WI38 (cell line): ENCODE measurements around the gene HDAC8.

Source experiments
- H3K4me3 ChIP-seq: 2 replicates; pipeline ENCODE4 v1.5.1; 2011; ENCODE audit warnings: low read depth, mild to moderate bottlenecking, control low read depth, low read length
- TF ChIP-seq, protein P1 (sequence below): IDR thresholded peaks from 2 replicates; pipeline ENCODE4 v1.5.1; 2012; ENCODE audit warnings: low read depth, mild to moderate bottlenecking, control low read depth, low read length

HDAC8 gene

GRCh38 chrX:72308209-72308565 is 264.5 kb downstream of the HDAC8 start:
- H3K4me3 ChIP-seq = no peak overlapping the region
- TF ChIP-seq, protein P1, sequence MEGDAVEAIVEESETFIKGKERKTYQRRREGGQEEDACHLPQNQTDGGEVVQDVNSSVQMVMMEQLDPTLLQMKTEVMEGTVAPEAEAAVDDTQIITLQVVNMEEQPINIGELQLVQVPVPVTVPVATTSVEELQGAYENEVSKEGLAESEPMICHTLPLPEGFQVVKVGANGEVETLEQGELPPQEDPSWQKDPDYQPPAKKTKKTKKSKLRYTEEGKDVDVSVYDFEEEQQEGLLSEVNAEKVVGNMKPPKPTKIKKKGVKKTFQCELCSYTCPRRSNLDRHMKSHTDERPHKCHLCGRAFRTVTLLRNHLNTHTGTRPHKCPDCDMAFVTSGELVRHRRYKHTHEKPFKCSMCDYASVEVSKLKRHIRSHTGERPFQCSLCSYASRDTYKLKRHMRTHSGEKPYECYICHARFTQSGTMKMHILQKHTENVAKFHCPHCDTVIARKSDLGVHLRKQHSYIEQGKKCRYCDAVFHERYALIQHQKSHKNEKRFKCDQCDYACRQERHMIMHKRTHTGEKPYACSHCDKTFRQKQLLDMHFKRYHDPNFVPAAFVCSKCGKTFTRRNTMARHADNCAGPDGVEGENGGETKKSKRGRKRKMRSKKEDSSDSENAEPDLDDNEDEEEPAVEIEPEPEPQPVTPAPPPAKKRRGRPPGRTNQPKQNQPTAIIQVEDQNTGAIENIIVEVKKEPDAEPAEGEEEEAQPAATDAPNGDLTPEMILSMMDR = no peak

GRCh38 chrX:72307646-72308051 is 265.0 kb downstream of the HDAC8 start:
- TF ChIP-seq, protein P1 = no peak

DNA sequence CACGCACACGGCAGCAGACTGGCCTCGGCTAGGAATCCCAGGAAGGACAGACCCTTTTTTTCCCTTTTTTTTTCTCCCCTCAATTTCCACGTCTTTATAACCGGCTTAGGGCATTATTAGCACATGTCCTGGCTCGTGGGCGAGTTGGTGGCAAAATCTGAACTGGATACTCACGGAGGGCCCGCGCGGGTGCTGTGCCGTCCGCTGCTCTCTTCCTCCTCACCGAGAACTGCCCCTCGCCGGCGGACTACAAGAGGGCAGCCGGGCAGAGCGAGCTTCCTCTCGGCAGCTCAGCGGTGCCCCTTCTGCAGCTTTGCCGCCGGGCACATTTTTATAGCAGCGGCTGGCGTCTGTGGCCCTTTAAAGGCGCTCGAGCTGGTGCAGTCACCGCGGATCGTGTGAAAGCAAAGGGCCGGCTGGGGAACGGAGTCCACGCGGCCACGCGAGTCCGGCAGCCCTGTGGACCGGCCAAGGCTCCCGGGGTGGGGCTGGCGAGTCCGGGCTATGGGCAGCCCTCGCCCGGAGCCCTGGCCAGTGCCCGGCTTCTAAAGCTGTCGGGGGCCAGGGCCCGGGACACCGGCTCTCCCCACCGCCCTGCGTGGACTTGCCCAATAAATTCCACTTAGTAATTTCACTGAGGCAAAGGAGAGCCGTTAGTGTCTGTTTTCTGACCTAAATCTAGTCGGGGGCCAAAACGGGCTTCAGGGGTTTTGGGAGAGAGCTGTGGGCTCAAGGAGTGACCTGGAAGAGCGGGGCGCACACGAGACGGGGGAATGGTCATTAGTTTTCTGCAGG is 265.6 kb downstream of the HDAC8 start:
- peak overlapping the region; percentile 51 for H3K4me3 ChIP-seq
- TF ChIP-seq, protein P1 = no peak

More at GRCh38 chrX:72307646-72308051, 265.0 kb downstream of the HDAC8 start:
- H3K4me3 ChIP-seq = peak overlapping the region; percentile 51

GRCh38 chrX:72306085-72306801 is 266.4 kb downstream of the HDAC8 start:
- peak overlapping the region; percentile 51 for H3K4me3 ChIP-seq
- TF ChIP-seq, protein P1 = no peak

GRCh38 chrX:72305286-72306084 is 267.2 kb downstream of the HDAC8 start, which contains the start of gene CITED1:
TSS of gene CITED1 (minus strand) at chrX:72305914. CDS start at chrX:72302869, 3,045 bp downstream.
- H3K4me3 ChIP-seq = peak within 1 kb of the TSS; percentile 51
- TF ChIP-seq, protein P1 = no peak

DNA sequence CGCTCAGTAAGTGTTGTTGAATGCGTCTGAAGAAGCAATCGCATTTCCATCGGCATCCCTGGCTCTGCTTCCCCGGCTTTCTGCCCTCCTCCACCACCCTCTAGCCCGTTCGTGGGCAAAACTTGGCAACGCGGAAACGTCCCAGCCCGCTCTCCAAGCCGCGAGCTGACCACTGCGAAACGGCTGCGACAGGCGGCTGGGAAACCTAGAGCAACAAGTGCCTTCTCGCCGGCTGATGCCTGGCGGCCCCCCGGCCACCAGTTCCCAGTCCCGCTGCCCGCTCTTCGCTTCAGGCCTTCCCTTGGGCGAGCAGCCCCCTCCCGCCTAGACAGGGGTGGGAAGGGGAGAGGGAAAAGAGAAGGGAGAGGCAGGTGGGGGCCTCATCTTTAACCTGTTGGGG is 267.8 kb downstream of the HDAC8 start:
- peak overlapping the region; percentile 49 for H3K4me3 ChIP-seq
- TF ChIP-seq, protein P1 = no peak

DNA sequence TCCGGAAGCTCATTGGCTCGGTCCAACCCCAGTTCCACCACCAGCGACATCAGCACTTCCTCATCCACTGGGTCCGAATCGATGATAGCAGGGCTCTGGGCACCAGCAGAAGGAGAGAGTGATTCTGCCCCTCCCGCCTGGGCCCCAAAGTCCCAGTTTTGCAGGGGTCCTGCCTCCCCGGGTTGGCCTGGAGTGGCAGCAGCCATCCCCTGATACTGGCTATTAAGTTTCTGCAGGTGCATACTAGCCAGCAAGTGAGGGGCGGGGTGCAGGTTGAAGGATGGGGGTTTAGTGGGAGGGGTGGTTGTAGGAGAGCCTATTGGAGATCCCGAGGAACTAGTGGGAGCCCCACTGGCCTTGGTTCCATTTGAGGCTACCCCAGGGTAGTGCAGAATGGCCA is 270.9 kb downstream of the HDAC8 start:
- TF ChIP-seq, protein P1 = no peak

More for the DNA sequence above, 270.9 kb downstream of the HDAC8 start:
- no peak overlapping the region for H3K4me3 ChIP-seq
